ENCODE data around the gene SPTBN4.
"Not testable (repeated sequence)": the region's sequence is repeated elsewhere in the genome, so short reads cannot be mapped to it uniquely, and the experiment has no call there.

Gene SPTBN4

GRCh38 chr19:40422748-40423566 is 43.8 kb upstream of the SPTBN4 start:
- TF ChIP-seq CTCF (conservative IDR thresholded peaks at IDR 0.05; ENCODE audit: low read depth, low read length): no peak
- Histone ChIP-seq H3K4me1 (ENCODE audit: low read depth, poor library complexity, severe bottlenecking) (peaks cover 24% of the 10 kb centered on the region), H3K4me3 (IDR thresholded peaks at IDR 0.05; ENCODE audit: insufficient read depth, low read depth, low read length) (no peak overlapping the region), H3K9ac (no peak overlapping the region), H3K36me3 (ENCODE audit: insufficient read depth) (no peaks in the 10 kb centered on the region), H4K20me1 (ENCODE audit: insufficient read depth) (no peaks in the 10 kb centered on the region), H2AFZ (ENCODE audit: low read depth) (no peak overlapping the region), H3K27ac (no peak overlapping the region), H3K79me2 (ENCODE audit: insufficient read depth, low read depth) (0 out of 2 replicates have a peak, but pooled peaks cover 5% of the 10 kb centered on the region), H3K27me3 (ENCODE audit: insufficient read depth, low read depth) (no peaks in the 10 kb centered on the region), H3K4me2 (no peak overlapping the region)

- H3K79me2 ChIP-seq (ENCODE audit: insufficient read depth, low read depth): 0 out of 2 replicates have a peak, but pooled peaks cover 5% of the 10 kb centered on the region
- no peaks in the 10 kb centered on the region for H4K20me1 ChIP-seq (ENCODE audit: insufficient read depth)
- H2AFZ ChIP-seq (ENCODE audit: low read depth): no peak overlapping the region
- no peak overlapping the region for H3K27ac ChIP-seq
- H3K27me3 ChIP-seq (ENCODE audit: insufficient read depth, low read depth): no peaks in the 10 kb centered on the region
- no peak for TF ChIP-seq CTCF (conservative IDR thresholded peaks at IDR 0.05; ENCODE audit: low read depth, low read length)
- no peaks in the 10 kb centered on the region for H3K36me3 ChIP-seq (ENCODE audit: insufficient read depth)
- H3K4me3 ChIP-seq (IDR thresholded peaks at IDR 0.05; ENCODE audit: insufficient read depth, low read depth, low read length): no peak overlapping the region
- H3K4me1 ChIP-seq (ENCODE audit: low read depth, poor library complexity, severe bottlenecking): peaks cover 24% of the 10 kb centered on the region
- no peak overlapping the region for H3K4me2 ChIP-seq
- no peak overlapping the region for H3K9ac ChIP-seq
Measured at GRCh38 chr19:40423938-40424337, 42.9 kb upstream of the SPTBN4 start.

DNA sequence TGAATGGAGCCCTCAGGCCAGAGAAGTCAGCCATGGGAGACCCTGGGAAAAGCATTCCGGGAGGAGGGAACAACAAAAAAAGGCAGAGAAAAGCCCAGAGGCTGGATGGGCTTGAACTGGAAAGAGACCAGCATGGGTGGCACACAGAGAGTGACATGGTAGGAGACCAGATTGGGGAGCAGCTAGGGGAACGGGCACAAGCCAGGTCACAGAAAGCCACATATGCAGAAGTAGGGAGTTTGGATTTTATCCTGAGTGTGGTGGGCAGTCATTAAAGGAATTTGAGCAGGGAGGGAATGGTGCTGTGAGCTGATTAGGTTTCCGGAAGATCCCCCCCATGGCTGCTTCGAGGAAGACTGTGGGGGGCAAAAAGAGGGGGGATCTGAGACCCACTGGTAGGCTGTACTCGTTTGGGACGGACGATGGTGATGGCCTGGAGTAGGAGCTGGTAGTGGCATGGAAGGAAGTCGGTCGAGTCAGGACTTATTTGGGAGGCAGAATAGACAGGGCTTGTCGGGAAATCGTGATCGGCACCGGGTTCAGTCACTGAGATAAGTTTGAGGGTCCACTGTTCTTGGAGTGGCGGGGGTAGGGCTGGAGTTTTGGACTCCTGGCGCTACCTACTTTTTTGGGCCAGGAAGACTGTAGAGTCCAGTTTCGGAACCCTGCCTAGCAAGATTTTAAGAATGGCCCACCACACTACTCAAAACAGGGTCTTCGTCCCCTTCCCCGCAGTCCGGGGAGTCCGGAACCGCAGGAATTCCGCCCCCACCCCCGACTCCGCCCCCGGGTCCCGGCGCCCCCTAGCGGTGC is 42.0 kb upstream of the SPTBN4 start:
- Histone ChIP-seq H3K27me3 (ENCODE audit: insufficient read depth, low read depth) (no peaks in the 10 kb centered on the region), H3K4me2 (peak overlapping the region; percentile 96), H3K4me3 (IDR thresholded peaks at IDR 0.05; ENCODE audit: insufficient read depth, low read depth, low read length) (no peak overlapping the region), H2AFZ (ENCODE audit: low read depth) (peak overlapping the region; percentile 68), H4K20me1 (ENCODE audit: insufficient read depth) (no peaks in the 10 kb centered on the region), H3K36me3 (ENCODE audit: insufficient read depth) (no peaks in the 10 kb centered on the region), H3K4me1 (ENCODE audit: low read depth, poor library complexity, severe bottlenecking) (peaks cover 24% of the 10 kb centered on the region), H3K27ac (peak overlapping the region; percentile 85), H3K79me2 (ENCODE audit: insufficient read depth, low read depth) (0 out of 2 replicates have a peak, but pooled peaks cover 5% of the 10 kb centered on the region), H3K9ac (peak overlapping the region; percentile 86)
- TF ChIP-seq CTCF (conservative IDR thresholded peaks at IDR 0.05; ENCODE audit: low read depth, low read length): no peak

DNA sequence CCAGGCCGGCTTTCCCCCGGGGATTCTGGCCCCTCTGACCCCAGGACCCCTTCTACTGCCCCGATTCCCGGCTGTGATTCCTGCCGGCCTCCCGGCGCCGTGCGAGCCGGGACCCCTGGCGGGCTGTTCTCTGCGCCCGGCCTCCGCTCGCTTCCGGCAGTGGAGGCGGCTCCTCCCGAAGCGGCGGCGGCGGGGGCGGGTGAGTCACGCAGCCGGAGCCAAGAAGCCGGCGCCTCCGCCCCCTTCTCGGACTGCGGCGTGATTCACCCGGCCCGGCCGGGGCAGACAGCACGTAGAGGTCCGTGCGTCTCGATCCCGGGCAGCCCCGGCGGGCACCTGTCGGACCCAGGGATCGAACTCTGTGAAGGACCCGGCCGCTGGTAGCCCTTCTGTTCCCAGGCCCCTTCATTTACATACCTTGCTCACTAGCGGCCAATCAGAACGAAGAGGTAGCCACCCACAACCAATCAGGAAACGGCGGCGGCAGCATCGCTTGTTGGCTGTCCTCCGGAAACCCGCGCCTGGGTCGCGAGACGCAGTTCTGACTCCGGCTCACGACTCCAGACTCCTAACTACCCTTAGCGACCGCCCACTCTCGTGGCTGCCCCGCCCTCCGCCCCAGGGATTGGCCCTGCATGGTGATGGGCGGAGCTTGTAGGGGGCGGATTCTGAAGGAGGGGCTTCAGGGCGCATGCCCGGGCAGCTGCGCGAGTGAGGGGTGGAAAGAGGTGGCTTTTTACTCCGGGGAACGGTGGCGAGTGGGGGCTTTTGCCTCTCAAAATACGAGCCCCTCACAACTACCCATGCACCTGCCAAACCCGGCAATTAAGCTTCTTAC is 41.1 kb upstream of the SPTBN4 start, which contains the start of gene SERTAD1:
Gene SERTAD1 (minus strand): TSS at position 543 of the 838 bp plus-strand sequence. CDS start 2,446 bp downstream, outside the sequence.
- H3K27ac ChIP-seq: peak within 1 kb of the TSS; percentile 85
- H3K36me3 ChIP-seq (ENCODE audit: insufficient read depth): no peaks in the 10 kb centered on the region
- no peak within 1 kb of the TSS for H3K4me3 ChIP-seq (IDR thresholded peaks at IDR 0.05; ENCODE audit: insufficient read depth, low read depth, low read length)
- no peaks in the 10 kb centered on the region for H3K27me3 ChIP-seq (ENCODE audit: insufficient read depth, low read depth)
- peak within 1 kb of the TSS; percentile 86 for H3K9ac ChIP-seq
- H3K4me2 ChIP-seq: peak within 1 kb of the TSS; percentile 96
- 0 out of 2 replicates have a peak, but pooled peaks cover 5% of the 10 kb centered on the region for H3K79me2 ChIP-seq (ENCODE audit: insufficient read depth, low read depth)
- H3K4me1 ChIP-seq (ENCODE audit: low read depth, poor library complexity, severe bottlenecking): peaks cover 24% of the 10 kb centered on the region
- peak; percentile 81 for TF ChIP-seq CTCF (conservative IDR thresholded peaks at IDR 0.05; ENCODE audit: low read depth, low read length)
- H2AFZ ChIP-seq (ENCODE audit: low read depth): peak within 1 kb of the TSS; percentile 76
- no peaks in the 10 kb centered on the region for H4K20me1 ChIP-seq (ENCODE audit: insufficient read depth)

DNA sequence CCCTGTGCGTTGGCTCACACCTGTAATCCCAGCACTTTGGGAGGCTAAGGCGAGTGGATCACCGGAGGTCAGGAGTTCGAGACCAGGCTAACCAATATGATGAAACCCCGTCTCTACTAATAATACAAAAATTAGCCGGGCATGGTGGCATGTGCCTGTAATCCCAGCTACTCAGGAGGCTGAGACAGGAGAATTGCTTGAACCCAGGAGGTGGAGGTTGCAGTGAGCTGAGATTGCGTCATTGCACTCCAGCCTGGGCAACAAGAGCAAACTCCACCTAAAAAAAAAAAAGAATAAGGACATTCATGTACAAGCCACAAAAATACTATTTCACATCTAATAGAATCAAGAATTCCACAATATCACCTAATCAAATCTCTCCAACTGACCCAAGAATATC is 38.6 kb upstream of the SPTBN4 start:
- peaks cover 31% of the 10 kb centered on the region for H3K4me1 ChIP-seq (ENCODE audit: low read depth, poor library complexity, severe bottlenecking)
- not testable (repeated sequence) for H3K4me3 ChIP-seq (IDR thresholded peaks at IDR 0.05; ENCODE audit: insufficient read depth, low read depth, low read length); H3K9ac ChIP-seq; H3K36me3 ChIP-seq (ENCODE audit: insufficient read depth); H3K79me2 ChIP-seq (ENCODE audit: insufficient read depth, low read depth); H3K27ac ChIP-seq; H3K4me2 ChIP-seq; H4K20me1 ChIP-seq (ENCODE audit: insufficient read depth); H2AFZ ChIP-seq (ENCODE audit: low read depth); H3K27me3 ChIP-seq (ENCODE audit: insufficient read depth, low read depth)

GRCh38 chr19:40430242-40430641 is 36.6 kb upstream of the SPTBN4 start:
- H3K36me3 ChIP-seq (ENCODE audit: insufficient read depth); H3K9ac ChIP-seq; H3K27me3 ChIP-seq (ENCODE audit: insufficient read depth, low read depth); H3K4me2 ChIP-seq; H3K27ac ChIP-seq; H2AFZ ChIP-seq (ENCODE audit: low read depth); H3K4me3 ChIP-seq (IDR thresholded peaks at IDR 0.05; ENCODE audit: insufficient read depth, low read depth, low read length); H3K79me2 ChIP-seq (ENCODE audit: insufficient read depth, low read depth); H4K20me1 ChIP-seq (ENCODE audit: insufficient read depth): not testable (repeated sequence)
- peaks cover 40% of the 10 kb centered on the region for H3K4me1 ChIP-seq (ENCODE audit: low read depth, poor library complexity, severe bottlenecking)
